RCC 7860 (cell line): ENCODE data around the gene OFD1.
A peak's percentile ranks its signal among the peaks of the same experiment; 100 is the strongest.
"Not testable (repeated sequence)": the region's sequence is repeated elsewhere in the genome, so short reads cannot be mapped to it uniquely, and the experiment has no call there.

Source experiments
- DNase-seq: peaks from one replicate; pipeline ENCODE4 v3.0.0-alpha.2; 2015; ENCODE audit warnings: low spot score
- FAIRE-seq: peaks from 2 replicates; lab custom pipeline; 2012; peaks lifted over from hg19 to GRCh38; lab: Jason Lieb, UNC

Gene OFD1

DNA sequence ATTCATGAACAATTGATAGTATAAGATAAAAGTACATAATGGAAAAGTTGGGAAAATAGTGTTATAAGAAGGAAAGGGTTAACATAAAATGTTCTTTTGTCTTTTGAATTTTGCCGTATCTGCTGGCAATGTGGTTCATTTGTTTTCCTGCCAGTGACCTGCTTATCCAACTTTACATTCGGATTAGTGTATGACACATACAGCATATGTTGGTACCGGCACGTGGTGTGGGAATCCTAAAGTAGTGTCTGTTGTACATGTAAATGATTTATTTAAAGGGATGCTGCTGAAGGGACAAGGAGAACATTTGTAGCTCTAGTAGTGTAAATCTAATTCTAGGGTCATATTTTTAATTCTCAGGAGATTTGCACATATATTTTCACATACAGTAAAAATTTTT, 34.2 kb upstream of the OFD1 start:
- FAIRE-seq: no peak
- DNase-seq: no peak

- no peak for FAIRE-seq
- DNase-seq: no peak
These were observed 32.3 kb upstream of the OFD1 start for GRCh38 chrX:13702111-13702789.

DNA sequence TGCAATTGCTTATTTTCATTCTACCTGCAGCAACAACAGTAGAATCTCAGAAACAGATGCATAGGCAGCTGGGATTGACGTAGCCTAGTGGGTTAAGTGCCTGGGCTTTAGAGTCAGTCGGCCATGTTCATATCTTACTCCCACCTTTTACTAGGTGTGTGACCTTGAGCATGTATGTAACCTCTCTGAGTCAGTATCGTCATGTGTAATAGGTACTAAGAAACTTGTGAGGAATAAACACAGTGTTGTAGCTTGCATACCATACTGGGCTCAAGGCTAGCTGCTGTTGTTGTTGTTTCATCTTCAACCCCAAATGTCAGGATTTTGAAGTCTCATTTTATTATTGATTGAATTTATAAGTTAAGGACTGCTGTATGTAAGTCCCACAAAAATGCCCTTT, 31.4 kb upstream of the OFD1 start:
- no peak for DNase-seq
- no peak for FAIRE-seq

DNA sequence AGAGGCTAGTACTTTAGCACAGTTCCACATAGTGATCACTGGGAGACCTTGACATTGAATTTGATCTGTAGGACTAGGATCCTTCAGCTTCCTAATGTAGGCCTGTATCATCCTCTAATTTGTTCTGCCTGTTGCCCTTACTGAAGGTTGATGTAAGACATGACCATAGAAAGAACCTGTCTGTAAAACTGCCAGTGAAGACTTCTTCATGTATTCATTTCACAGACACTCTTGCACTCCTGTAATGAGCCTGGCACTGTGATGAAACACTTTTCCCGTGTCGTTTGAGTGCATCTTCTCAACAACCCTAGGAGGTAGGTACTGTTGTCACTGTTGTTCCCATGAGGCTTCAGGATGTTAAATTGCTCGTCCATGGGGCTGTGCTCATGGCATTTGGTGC, 31.0 kb upstream of the OFD1 start:
- DNase-seq: no peak
- FAIRE-seq: no peak

DNA sequence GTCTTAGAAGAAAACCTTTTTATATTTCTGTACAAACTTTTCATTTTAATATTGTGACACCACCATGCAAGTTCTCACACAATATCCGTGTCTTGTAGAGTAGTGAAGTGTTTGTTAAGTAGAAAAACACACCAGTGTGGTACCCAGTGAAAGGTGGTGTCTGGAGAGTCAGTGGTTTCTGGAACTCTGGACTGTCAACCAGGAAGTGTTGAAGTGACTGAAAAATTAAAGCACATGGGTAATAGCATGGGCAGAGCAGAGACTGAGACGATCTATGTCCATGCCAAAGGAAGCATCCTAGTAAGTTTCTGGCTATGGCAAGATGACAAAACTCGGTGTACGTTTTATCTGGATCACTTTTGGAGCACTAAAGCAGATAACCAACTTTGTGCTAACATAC, 23.4 kb upstream of the OFD1 start:
- FAIRE-seq: no peak

GRCh38 chrX:13716455-13716854, 18.1 kb upstream of the OFD1 start:
- FAIRE-seq: peak; percentile 7
- no peak for DNase-seq

More for the DNA sequence above, 23.4 kb upstream of the OFD1 start:
- no peak for DNase-seq

DNA sequence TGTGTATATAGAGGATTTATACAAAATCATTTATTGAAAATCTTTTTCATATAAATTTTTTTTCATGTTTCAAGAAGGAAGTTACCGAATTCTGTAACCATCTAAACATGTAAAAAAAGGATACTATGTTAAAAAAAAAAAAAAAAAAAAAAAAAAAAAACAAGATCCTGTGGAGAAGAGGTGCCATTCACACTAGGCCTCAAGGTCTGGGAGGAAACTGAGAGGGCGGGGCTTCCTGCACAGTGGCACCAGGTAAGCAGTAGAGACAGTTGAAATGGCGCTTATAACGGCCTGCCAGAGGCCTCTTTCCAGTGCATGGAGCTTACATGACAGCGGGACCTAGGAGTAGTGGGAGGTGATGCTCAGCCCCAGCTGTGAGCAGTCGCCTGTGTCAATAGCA, 17.6 kb upstream of the OFD1 start:
- no peak for DNase-seq
- FAIRE-seq: no peak

- no peak for DNase-seq
These were observed 16.7 kb upstream of the OFD1 start for GRCh38 chrX:13717700-13718472.

DNA sequence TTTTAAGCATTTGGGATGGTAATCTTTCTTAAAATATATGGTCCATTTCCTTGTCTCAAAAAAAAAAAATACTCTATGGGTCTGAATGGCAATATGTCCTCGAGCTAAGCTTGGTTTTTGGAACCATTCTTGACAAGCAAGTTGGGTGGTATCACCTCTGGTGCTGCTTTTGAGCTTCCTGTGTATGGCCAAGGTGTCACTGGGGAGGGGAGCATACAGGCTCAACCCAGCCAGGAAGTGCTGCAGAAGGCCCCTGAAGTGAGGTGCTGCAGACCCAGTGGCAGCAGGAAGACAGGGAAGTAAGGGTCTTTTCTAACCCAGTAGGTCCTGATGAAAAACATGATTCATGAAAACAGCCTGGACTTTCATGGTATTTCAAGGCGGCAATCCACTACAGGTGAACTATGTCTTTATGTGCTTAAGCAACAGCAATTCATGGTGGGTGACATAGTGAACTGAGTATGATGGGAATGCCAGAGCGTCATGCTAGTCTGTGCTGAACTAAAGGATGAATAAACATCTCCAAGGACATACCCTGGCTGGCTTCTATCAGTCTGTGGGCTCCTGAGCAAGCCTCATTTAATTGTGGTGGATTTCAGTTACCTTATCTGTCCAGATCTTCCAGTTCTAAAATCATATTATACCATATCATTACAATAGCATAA, 15.2 kb upstream of the OFD1 start:
- FAIRE-seq: no peak
- no peak for DNase-seq

More at GRCh38 chrX:13717700-13718472, 16.7 kb upstream of the OFD1 start:
- no peak for FAIRE-seq

- no peak for DNase-seq
- FAIRE-seq: no peak
These were observed 13.2 kb upstream of the OFD1 start for GRCh38 chrX:13721371-13721770.

DNA sequence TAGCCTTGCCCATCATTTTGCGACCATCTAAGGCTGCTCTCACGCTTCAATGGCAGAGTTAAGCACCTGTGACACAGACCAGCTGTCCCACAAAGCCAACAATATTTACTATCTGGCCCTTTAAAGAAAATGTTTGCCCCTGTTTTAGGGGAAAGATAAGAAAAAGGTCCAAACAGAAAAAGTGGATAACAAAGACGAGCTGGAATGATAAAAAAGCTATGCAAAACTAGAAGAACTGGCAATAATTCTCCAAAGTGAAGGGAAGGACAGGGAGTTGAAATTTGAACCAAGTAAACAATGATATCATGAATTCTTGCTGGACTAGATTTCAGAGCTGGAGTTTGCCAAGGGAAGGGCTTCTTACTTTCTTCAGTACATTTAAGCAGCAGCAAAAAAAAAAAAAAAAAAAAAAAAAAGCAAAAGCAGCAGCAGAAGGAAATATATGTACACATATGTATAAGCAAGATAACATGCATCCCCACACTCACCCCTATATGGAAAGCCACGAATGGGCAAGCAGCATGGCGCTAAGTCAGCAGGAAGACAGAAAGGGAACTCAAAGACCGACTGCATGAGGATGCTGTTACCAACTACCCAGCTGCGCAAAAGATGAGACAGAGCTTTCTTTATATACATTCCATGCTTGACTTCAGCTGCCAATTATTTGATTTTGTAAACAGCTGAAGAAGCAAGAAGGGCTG, 12.6 kb upstream of the OFD1 start:
- DNase-seq (no peak), FAIRE-seq (no peak)

DNA sequence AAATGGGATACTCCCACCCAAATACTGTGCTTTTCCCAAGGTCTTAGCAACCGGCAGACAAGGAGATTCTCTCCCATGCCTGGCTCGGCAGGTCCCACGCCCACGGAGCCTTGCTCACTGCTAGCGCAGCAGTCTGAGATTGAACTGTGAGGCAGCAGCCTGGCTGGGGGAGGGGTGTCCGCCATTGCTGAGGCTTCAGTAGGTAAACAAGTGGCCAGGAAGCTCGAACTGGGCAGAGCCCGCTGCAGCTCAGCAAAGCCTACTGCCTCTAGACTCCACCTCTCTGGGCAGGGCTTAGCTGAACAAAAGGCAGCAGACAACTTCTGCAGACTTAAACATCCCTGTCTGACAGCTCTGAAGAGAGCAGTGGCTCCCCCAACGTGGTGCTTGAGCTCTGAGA, 9.7 kb upstream of the OFD1 start:
- FAIRE-seq, DNase-seq: not testable (repeated sequence)

DNA sequence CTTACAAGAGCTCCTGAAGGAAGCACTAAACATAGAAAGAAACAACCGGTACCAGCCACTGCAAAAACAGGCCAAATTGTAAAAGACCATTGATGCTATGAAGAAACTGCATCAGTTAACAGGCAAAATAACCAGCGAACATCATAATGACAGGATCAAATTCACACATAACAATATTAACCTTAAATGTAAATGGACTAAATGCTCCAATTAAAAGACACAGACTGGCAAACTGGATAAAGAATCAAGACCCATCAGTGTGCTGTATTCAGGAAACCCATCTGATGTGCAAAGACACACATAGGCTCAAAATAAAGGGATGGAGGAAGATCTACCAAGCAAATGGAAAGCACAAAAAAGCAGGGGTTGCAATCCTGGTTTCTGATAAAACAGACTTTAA, 8.0 kb upstream of the OFD1 start:
- DNase-seq, FAIRE-seq: not testable (repeated sequence)

DNA sequence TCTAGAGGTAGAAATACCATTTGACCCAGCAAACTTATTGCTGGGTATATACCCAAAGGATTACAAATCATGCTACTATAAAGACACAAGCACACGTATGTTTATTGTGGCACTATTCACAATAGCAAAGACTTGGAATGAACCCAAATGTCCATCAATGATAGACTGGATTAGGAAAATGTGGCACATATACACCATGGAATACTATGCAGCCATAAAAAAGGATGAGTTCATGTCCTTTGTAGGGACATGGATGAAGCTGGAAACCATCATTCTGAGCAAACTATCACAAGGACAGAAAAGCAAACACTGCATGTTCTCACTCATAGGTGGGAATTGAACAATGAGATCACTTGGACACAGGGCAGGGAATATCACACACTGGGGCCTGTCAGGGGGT, 4.0 kb upstream of the OFD1 start:
- DNase-seq: not testable (repeated sequence)

GRCh38 chrX:13732246-13733067, 2.1 kb upstream of the OFD1 start:
- FAIRE-seq (no peak), DNase-seq (no peak)

More for the DNA sequence above, 4.0 kb upstream of the OFD1 start:
- not testable (repeated sequence) for FAIRE-seq

- no peak for FAIRE-seq
- no peak for DNase-seq
These were observed 1.0 kb upstream of the OFD1 start for GRCh38 chrX:13733506-13733905.

DNA sequence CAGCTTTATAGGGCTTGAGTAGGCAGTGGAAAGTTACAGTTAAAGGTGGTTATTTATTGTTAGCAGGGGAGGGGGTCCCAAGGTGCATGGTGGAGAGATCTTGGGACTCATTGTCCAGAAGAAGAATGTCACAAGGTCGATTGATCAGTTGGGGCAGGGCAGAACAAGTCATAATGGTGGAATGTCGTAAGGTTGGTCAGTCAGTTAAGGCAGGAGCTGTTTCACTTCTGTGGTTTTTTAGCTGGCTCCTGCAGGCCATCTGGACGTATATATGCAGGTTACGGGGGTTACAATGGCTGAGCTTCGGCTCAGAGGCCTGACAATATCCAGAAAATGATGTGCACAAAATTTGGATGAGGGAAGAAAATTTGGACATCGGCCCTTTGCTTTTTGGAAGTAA, 7.1 kb downstream of the OFD1 start:
- FAIRE-seq: no peak
- no peak for DNase-seq

DNA sequence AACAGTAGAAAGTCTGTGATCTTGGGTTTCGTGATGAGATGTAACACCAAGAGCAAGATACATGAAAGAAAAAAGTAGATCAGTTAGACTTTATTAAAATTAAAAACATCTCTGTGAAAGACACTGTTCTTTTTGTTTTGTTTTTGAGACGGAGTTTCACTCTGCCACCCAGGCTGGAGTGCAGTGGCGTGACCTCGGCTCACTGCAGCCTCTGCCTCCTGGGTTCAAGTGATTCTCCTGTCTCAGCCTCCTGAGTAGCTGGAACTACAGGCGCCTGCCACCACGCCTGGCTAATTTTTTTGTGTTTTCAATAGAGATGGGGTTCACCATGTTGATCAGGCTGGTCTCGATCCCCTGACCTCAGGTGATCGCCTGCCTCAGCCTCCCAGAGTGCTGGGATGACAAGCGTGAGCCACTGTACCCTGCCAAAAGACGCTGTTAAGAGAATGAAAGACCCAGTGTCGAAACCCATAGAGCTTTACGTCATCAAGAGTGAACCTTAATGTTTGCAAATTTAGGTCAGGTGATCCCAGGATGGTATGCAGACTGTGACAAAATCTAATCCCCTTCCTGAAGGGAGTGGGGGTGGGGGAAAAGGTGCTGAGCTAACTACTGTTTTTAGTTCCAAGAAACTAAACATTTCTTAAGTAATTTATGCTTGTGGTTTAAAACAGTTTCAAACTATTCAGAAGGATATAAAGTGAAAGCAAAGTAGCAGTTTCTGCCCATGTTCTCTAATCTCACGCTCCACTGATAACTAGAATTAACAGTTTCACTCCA, 8.0 kb downstream of the OFD1 start:
- FAIRE-seq (no peak), DNase-seq (no peak)

- DNase-seq: no peak
- FAIRE-seq: peak; percentile 31
These were observed 13.3 kb downstream of the OFD1 start for GRCh38 chrX:13747836-13748235.

GRCh38 chrX:13748486-13748885, 13.9 kb downstream of the OFD1 start:
- FAIRE-seq: no peak
- DNase-seq: no peak
